ENCODE data around the gene PLXND1. TPM values are rescaled to one million over a fixed set of nuclear protein-coding genes. Genes with fewer than 3 reads are reported as not detected.

Gene PLXND1
- total and polyA plus RNA-seq, 2 donors (not counting 1 experiment from before 2014, with no cell fraction given): 89.6 to 109 TPM

GRCh38 chr3:129559565-129560079, 46.9 kb downstream of the PLXND1 start:
- peak overlapping the region; percentile 70 for H3K27ac ChIP-seq (ENCODE audit: insufficient read depth, low read length)
- H4K20me1 ChIP-seq (ENCODE audit: control insufficient read depth, extremely low read depth, insufficient read depth, low read length): no peaks in the 10 kb centered on the region
- peak overlapping the region; percentile 24 to 44 (median 30) for H3K4me3 ChIP-seq (replicated peaks in 1 of 4; ENCODE audit: control extremely low read depth in 1 of 4, insufficient read depth in 1 of 4, low read depth in 3 of 4, low read length in 4 of 4)
- no peak for TF ChIP-seq CTCF (conservative IDR thresholded peaks at IDR 0.05 in 1 of 2, IDR thresholded peaks at IDR 0.05 in 1 of 2; ENCODE audit: low read depth in 1 of 2, low read length in 2 of 2)
- no peak for TF ChIP-seq EZH2 (IDR thresholded peaks at IDR 0.05; ENCODE audit: low read length, missing control alignments)
- no peaks in the 10 kb centered on the region for H3K27me3 ChIP-seq (ENCODE audit: control insufficient read depth, insufficient read depth, low read length)
- peaks cover 46% of the 10 kb centered on the region for H3K4me1 ChIP-seq (ENCODE audit: control insufficient read depth, extremely low read depth, insufficient read depth, low read length)
- peaks cover 9% of the 10 kb centered on the region for H3K79me2 ChIP-seq (ENCODE audit: control insufficient read depth, insufficient read depth, low read length)
- no peak overlapping the region for H2AFZ ChIP-seq (ENCODE audit: low read length)
- no peak overlapping the region for H3K9ac ChIP-seq (ENCODE audit: insufficient read depth, low read length)
- H3K36me3 ChIP-seq (ENCODE audit: control insufficient read depth, insufficient read depth, low read length): peaks cover 34% of the 10 kb centered on the region
- H3K4me2 ChIP-seq (ENCODE audit: extremely low read depth, insufficient read depth, low read length): peak overlapping the region; percentile 66
- H3K9me3 ChIP-seq (ENCODE audit: control insufficient read depth, insufficient read depth, low read depth, low read length): no peaks in the 10 kb centered on the region
- DNase-seq (ENCODE audit: low read depth in 2 of 2): no peak

GRCh38 chr3:129558772-129559564, 47.5 kb downstream of the PLXND1 start:
- DNase-seq (ENCODE audit: low read depth in 2 of 2): peak; percentile 73 to 79
- peak overlapping the region; percentile 44 for H3K27ac ChIP-seq (ENCODE audit: insufficient read depth, low read length)
- H3K79me2 ChIP-seq (ENCODE audit: control insufficient read depth, insufficient read depth, low read length): peaks cover 9% of the 10 kb centered on the region
- H4K20me1 ChIP-seq (ENCODE audit: control insufficient read depth, extremely low read depth, insufficient read depth, low read length): no peaks in the 10 kb centered on the region
- H3K27me3 ChIP-seq (ENCODE audit: control insufficient read depth, insufficient read depth, low read length): no peaks in the 10 kb centered on the region
- peak overlapping the region; percentile 11 for H3K4me2 ChIP-seq (ENCODE audit: extremely low read depth, insufficient read depth, low read length)
- TF ChIP-seq CTCF (conservative IDR thresholded peaks at IDR 0.05 in 1 of 2, IDR thresholded peaks at IDR 0.05 in 1 of 2; ENCODE audit: low read depth in 1 of 2, low read length in 2 of 2) (no peak), EZH2 (IDR thresholded peaks at IDR 0.05; ENCODE audit: low read length, missing control alignments) (no peak)
- no peak overlapping the region for H3K9ac ChIP-seq (ENCODE audit: insufficient read depth, low read length)
- peaks cover 34% of the 10 kb centered on the region for H3K36me3 ChIP-seq (ENCODE audit: control insufficient read depth, insufficient read depth, low read length)
- H2AFZ ChIP-seq (ENCODE audit: low read length): no peak overlapping the region
- no peak overlapping the region for H3K4me3 ChIP-seq (replicated peaks in 1 of 4; ENCODE audit: control extremely low read depth in 1 of 4, insufficient read depth in 1 of 4, low read depth in 3 of 4, low read length in 4 of 4)
- no peaks in the 10 kb centered on the region for H3K9me3 ChIP-seq (ENCODE audit: control insufficient read depth, insufficient read depth, low read depth, low read length)
- peaks cover 46% of the 10 kb centered on the region for H3K4me1 ChIP-seq (ENCODE audit: control insufficient read depth, extremely low read depth, insufficient read depth, low read length)

- H3K79me2 ChIP-seq (ENCODE audit: control insufficient read depth, insufficient read depth, low read length): peaks cover 9% of the 10 kb centered on the region
- no peak overlapping the region for H3K4me3 ChIP-seq (replicated peaks in 1 of 4; ENCODE audit: control extremely low read depth in 1 of 4, insufficient read depth in 1 of 4, low read depth in 3 of 4, low read length in 4 of 4)
- H3K9ac ChIP-seq (ENCODE audit: insufficient read depth, low read length): no peak overlapping the region
- TF ChIP-seq CTCF (conservative IDR thresholded peaks at IDR 0.05 in 1 of 2, IDR thresholded peaks at IDR 0.05 in 1 of 2; ENCODE audit: low read depth in 1 of 2, low read length in 2 of 2) (no peak), EZH2 (IDR thresholded peaks at IDR 0.05; ENCODE audit: low read length, missing control alignments) (no peak)
- no peak overlapping the region for H2AFZ ChIP-seq (ENCODE audit: low read length)
- no peaks in the 10 kb centered on the region for H3K9me3 ChIP-seq (ENCODE audit: control insufficient read depth, insufficient read depth, low read depth, low read length)
- no peaks in the 10 kb centered on the region for H3K27me3 ChIP-seq (ENCODE audit: control insufficient read depth, insufficient read depth, low read length)
- DNase-seq (ENCODE audit: low read depth in 2 of 2): peak in 1 of 2 donors; percentile 61
- H3K36me3 ChIP-seq (ENCODE audit: control insufficient read depth, insufficient read depth, low read length): peaks cover 34% of the 10 kb centered on the region
- H3K4me2 ChIP-seq (ENCODE audit: extremely low read depth, insufficient read depth, low read length): peak overlapping the region; percentile 4
- no peaks in the 10 kb centered on the region for H4K20me1 ChIP-seq (ENCODE audit: control insufficient read depth, extremely low read depth, insufficient read depth, low read length)
- H3K4me1 ChIP-seq (ENCODE audit: control insufficient read depth, extremely low read depth, insufficient read depth, low read length): peaks cover 46% of the 10 kb centered on the region
- H3K27ac ChIP-seq (ENCODE audit: insufficient read depth, low read length): peak overlapping the region; percentile 44
Measured at GRCh38 chr3:129558081-129558771, 48.2 kb downstream of the PLXND1 start.

Data from fibroblast of lung (primary cell).